GM12875 (cell line): Measurements from ENCODE around the gene AP3D1.

Source experiments
- H3K4me3 ChIP-seq: one replicate; pipeline ENCODE4 v1.5.1; 2011; ENCODE audit warnings: low read depth, low read length, control low read depth
- CTCF ChIP-seq: IDR thresholded peaks from 2 replicates; pipeline ENCODE4 v1.5.1; 2011; ENCODE audit warnings: low read depth, mild to moderate bottlenecking, control low read depth, inconsistent platforms, low read length, moderate library complexity, borderline replicate concordance; ENCODE audit not compliant: insufficient read depth

AP3D1 gene

GRCh38 chr19:2103045-2103707 is 48.2 kb downstream of the AP3D1 start:
- no peak overlapping the region for H3K4me3 ChIP-seq
- TF ChIP-seq CTCF: no peak

- H3K4me3 ChIP-seq: no peak overlapping the region
- no peak for TF ChIP-seq CTCF
Observed at GRCh38 chr19:2101417-2102335, 49.7 kb downstream of the AP3D1 start.

- no peak overlapping the region for H3K4me3 ChIP-seq
- no peak for TF ChIP-seq CTCF
Observed at GRCh38 chr19:2100719-2101061, 50.7 kb downstream of the AP3D1 start.

- TF ChIP-seq CTCF: no peak
- H3K4me3 ChIP-seq: no peak overlapping the region
Observed at GRCh38 chr19:2099937-2100718, 51.2 kb downstream of the AP3D1 start.

- no peak for TF ChIP-seq CTCF
- H3K4me3 ChIP-seq: no peak overlapping the region
Observed at GRCh38 chr19:2099054-2099501, 52.3 kb downstream of the AP3D1 start.

GRCh38 chr19:2097886-2098327 is 53.5 kb downstream of the AP3D1 start:
- peak overlapping the region; percentile 48 for H3K4me3 ChIP-seq
- TF ChIP-seq CTCF: no peak
